Endometrial microvascular endothelial cells (primary cell): Measurements from ENCODE around the gene PRR20D. TPM values are rescaled to one million over a fixed set of nuclear protein-coding genes. Genes with fewer than 3 reads are reported as not detected.
"Not testable (repeated sequence)": the region's sequence is repeated elsewhere in the genome, so short reads cannot be mapped to it uniquely, and the experiment has no call there.

Experiments
- in situ Hi-C: cut with HindIII; loops from 2 replicates; pipeline ENCODE4 v1.10.0; 2017; ENCODE audit warnings: low sequenced_read_pairs, low pct_unique_long_range_greater_than_20kb; ENCODE audit errors: inconsistent ontology term
- total RNA-seq: library from RNA; depleted of rRNA; stranded (reverse); fragments of >200 nt; gene quantifications from one replicate; pipeline ENCODE4 v1.2.3, GENCODE V29; 2015; ENCODE audit errors: inconsistent ontology term

PRR20D gene
- total RNA-seq: not detected

- in situ Hi-C loops: not testable (repeated sequence)
Measured at GRCh38 chr13:57160332-57160731, at the start of gene PRR20D. TSS of gene PRR20D (plus strand) at chr13:57160632. CDS start at chr13:57161019, 387 bp downstream.

- in situ Hi-C loops: no loop called here
Measured at GRCh38 chr13:57114945-57115344, 45.5 kb upstream of the PRR20D start.

GRCh38 chr13:57123681-57124080, 36.8 kb upstream of the PRR20D start:
- in situ Hi-C loops: no loop called here

GRCh38 chr13:57128909-57129308, 31.5 kb upstream of the PRR20D start:
- in situ Hi-C loops: no loop called here

GRCh38 chr13:57136093-57136492, 24.3 kb upstream of the PRR20D start:
- in situ Hi-C loops: no loop called here

DNA sequence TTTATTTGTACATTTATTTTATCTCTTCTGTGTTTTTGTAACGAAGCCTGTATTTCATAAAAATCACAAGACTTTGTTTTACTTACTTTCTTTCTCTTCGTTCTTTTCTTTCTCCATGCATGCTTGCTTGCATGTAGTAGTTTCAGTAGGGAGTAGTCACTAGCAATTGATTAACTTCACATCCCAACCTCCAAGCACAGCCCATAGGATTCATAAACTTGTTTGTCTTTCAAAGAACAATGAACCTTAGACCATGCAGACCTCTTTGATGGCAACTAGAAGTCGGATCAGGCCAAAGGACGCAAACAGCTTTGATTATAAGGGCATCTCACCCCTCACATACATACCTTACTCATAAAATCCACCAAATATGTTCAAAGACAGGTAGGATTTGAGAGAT, 22.8 kb upstream of the PRR20D start:
- in situ Hi-C loops: no loop called here

DNA sequence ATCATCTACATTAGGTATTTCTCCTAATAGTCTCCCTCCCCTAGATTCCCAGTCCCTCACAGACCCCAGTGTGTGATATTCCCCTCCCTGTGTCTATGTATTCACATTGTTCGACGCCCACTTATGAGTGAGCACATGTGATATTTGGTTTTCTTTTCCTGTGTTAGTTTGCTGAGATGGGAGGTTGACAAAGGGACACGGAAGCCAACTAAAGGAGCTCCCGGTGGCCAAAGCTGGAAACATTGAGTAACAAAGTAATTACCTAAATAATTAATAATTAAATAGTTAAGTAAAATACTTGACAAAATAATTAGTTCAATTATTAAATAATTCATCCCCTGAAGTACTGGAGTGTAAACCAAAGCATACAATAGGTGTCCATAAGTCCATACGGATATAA, 21.4 kb upstream of the PRR20D start:
- in situ Hi-C loops: no loop called here

DNA sequence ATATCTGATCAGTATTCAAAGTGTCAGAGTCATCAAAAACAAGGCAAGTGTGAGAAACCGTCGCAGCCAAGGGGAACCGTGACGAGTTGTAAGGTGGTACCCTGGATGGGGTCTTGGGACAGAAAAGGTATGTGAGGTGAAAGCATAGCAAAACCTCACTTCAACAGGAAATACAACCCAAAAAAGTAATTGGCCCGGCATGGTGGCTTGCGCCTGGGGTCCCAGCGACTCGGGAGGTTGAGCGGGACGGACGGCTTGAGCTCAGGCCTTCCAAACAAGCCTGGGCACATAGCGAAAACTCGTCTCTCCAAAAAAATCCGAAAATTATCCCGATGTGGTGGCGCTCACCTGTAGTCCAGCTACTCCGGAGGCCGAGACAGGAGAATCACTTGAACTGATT, 20.7 kb upstream of the PRR20D start:
- in situ Hi-C loops: not testable (repeated sequence)

- in situ Hi-C loops: not testable (repeated sequence)
Measured at GRCh38 chr13:57140235-57140968, 20.0 kb upstream of the PRR20D start, which contains the start of gene PRR20A. TSS of gene PRR20A (plus strand) at chr13:57140918. CDS start at chr13:57141305, 387 bp downstream.

GRCh38 chr13:57147188-57147587, 13.2 kb upstream of the PRR20D start, which contains the start of gene PRR20B:
TSS of gene PRR20B (plus strand) at chr13:57147488. CDS start at chr13:57147875, 387 bp downstream.
- in situ Hi-C loops: not testable (repeated sequence)

- in situ Hi-C loops: not testable (repeated sequence)
Measured at GRCh38 chr13:57148106-57148505, 12.3 kb upstream of the PRR20D start.

- in situ Hi-C loops: not testable (repeated sequence)
Measured at GRCh38 chr13:57153761-57154160, 6.7 kb upstream of the PRR20D start, which contains the start of gene PRR20C. TSS of gene PRR20C (plus strand) at chr13:57154061. CDS start at chr13:57154448, 387 bp downstream.

DNA sequence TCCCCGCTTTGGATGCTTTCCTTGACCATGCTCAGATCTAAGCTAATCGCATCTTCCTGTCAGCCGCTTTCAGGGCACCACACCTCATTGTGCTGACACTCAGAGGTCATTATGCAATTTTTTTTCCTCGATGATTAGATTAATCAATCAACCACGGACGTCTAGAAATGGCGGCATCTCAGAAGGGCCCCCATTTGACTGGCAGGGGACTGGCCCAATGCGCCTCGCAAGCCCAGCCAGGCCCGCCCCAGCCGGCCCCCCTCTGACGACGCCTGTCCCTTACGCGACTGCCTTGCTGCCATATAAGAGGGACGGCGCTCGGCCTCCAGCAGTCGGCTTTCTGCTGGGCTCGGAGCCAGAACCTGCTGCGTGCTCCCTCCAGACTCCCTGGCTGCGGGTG, 6.5 kb downstream of the PRR20D start, which contains the start of gene PRR20E:
PRR20E (plus strand) TSS at position 301 of the 400 bp plus-strand sequence. CDS start 387 bp downstream, outside the sequence.
- in situ Hi-C loops: not testable (repeated sequence)

GRCh38 chr13:57191667-57192066, 31.2 kb downstream of the PRR20D start:
- in situ Hi-C loops: no loop called here

- in situ Hi-C loops: no loop called here
Measured at GRCh38 chr13:57212989-57213388, 52.6 kb downstream of the PRR20D start.

Other genes starting within 250 kb of the PRR20D start
- gene PRR20A, start 19.7 kb upstream of the PRR20D start, total RNA-seq: not detected
- gene PRR20B, start 13.1 kb upstream of the PRR20D start, total RNA-seq: not detected
- gene PRR20C, start 6.6 kb upstream of the PRR20D start, total RNA-seq: not detected
- gene PRR20E, start 6.6 kb downstream of the PRR20D start, total RNA-seq: not detected